Activated CD4-positive, alpha-beta T cell treated with anti-CD3 and anti-CD28 coated beads for 24 hours (primary cell): ENCODE results near the gene ERBB4.
"Not testable (repeated sequence)": the region's sequence is repeated elsewhere in the genome, so short reads cannot be mapped to it uniquely, and the experiment has no call there.

ENCODE experiments used
- DNase-seq, 2 donors: peaks; one replicate each; pipeline ENCODE4 v3.0.0-alpha.2; 2020; ENCODE audit warnings: low read depth in 2 of 2

ERBB4 gene

DNA sequence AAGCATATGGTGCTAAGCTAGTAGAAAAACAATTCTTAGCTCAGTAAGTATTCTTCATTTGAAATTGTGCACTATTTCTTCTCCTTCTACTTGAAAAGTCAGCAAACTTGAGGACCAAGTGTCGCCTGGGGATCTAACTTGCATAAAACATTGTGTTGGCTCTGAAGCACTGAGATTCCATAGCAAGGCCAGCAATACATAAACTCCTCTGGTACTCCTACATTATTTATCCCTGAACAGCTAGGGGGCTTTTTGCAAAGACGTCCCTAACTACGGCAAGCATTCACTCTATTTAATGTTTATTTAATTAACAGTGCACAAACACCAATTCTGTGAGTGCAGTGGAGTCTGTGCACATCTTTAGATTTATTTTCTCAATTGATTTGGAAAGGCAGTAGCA, 392.2 kb downstream of the ERBB4 start:
- DNase-seq, result no peak

DNA sequence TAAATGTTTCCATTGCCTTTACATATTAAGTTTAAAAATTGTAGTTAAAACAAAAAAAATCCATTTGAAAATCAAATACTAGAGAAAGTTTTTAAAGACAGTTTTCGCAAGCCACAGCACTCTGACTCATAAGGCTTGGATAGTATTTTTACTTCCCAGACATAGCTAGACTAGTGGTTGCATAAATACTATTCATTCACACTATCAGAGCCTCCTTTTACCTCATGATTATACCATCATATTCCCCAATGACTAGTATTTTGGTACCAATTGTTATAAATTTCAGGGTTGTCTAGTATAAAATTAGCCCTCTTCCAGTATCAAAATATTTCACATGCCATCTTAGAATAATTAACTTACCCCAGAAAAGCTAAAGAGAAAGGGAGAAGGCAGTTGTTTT, 393.5 kb downstream of the ERBB4 start:
- no peak for DNase-seq

DNA sequence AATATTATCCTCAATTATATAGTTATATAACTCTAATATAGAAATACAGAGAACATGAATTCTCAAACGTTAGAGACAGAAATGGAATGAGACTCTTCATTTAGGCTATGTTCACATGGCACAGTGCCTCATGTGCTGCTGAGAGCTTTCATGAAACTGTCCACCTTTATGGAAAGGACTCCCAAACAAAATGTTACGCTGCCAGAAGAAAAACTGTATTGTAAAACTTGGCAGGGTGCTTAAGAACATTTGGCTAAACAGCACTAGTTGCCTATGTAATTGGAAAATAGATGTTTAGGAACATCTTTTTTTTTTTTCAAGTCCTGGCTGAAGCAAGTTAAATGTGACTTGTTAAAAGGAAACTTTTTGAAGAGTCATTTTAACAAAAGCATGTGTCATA, 396.0 kb downstream of the ERBB4 start:
- DNase-seq, result no peak

DNA sequence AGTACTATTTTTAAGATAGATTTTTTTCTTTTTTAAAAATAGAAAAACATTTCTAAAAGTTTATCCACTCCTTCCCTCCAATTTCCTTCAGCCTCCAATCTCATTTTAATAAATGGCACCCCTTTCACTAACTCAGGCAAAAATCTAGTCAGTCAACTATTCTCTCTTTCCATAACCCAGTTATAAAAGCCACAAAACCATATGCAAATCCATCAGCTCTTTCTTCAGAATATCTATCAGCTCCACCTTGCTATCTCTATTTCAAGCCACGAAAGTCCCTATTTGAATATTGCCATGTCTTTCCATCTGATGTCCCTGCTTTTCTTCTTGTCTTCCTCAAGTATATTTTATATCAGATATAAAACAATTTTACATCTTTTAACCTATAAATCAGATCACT, 397.1 kb downstream of the ERBB4 start:
- no peak for DNase-seq

DNA sequence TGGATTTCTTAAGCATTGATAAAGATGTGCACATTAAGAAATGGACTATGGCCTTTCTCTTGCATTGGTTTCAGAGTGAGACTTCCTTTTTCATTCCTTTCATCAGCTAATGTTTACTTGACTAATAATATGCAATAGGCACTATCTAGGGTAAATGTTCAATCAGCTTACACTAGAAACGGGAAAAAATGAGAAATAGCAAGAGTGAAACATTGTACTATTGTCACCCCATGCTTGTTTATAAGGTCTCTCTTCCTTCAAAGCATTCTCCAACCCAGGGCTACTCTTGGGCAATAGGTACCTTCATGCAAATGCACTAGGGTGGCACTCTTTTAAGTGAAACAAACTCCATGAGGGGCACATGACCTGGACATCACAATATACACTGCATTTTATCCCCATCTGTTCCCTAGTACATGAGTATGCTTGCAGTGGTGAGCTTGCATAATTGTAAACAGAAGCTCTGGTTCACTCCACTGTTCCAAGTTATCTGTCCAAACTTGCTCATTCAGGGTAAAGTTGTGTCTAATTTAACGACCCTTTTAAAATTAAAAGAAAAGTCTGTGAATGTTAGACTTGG, 402.3 kb downstream of the ERBB4 start:
- no peak for DNase-seq

DNA sequence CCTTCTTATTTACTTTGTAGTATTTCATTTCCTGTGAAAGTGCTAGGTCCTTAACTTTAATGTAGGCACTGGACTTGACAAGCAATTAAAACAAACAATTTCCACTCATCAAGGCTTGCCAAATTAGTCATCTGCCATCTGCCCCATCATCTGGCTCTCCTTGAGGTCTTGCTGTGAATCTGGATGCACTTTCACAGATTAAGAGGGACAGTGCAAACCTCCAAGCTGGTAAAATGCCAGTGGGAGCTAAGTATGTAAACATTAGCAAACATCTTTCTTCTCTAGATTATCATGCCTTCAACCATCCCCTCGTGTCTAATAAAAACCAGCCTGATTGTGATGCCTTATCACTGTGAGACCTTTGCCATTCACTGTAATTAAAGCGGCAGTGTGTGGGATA, 402.9 kb downstream of the ERBB4 start:
- no peak for DNase-seq

DNA sequence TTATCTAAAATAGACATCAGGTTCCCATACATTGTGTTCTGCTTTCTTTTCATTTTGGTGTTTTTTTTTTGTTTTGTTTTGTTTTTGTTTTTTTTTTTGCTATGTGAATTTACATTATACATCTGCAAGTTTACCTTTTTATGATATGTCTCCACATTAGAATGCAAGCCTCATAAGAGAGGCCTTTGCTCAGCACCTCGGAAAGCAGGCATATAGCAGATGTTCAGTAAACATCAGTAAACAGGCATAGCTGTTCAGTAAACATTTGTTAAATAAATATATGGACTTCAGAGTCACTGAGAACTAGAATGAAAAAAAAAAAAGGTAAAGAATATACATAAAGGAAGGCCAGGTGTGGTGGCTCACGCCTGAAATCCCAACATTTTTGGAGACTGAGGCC, 405.3 kb downstream of the ERBB4 start:
- no peak for DNase-seq

DNA sequence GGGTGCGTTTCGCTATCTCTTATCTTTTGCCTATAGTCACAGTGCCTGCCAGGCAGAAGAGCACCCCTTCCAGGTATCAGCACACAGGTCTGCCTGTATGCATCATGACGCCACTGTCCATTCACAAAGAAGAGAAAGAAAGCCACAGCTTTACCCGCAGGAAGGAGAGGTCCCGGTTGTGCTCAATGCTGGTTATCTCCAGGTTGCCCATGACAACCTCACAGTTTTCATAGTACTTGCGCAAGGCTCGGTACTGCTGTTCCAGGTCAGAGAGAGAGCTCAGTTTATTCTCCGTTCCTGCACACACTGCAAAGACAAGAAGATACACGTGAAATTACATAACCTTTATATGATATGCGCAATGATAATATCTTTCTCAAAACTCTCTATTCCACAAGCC, 414.0 kb downstream of the ERBB4 start:
- no peak for DNase-seq

DNA sequence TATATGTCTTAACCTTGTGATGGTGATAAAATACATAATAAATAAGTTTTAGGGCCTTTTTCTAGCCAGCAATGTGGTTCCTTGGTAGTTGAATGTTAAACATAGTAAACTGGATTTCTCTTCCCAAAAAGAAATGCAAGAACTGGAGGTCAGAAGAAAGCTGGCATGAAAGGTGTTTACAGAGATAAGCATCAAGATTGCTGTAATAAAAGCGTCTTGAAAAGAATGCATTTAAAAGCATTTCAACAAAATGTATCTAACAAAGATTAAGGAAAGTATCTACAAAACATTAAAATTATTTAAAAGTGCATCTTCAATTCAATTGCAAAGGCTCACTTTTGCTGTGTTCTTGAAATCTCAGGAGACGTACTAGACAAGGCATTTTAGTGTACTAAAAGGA, 419.0 kb downstream of the ERBB4 start:
- DNase-seq, result no peak

DNA sequence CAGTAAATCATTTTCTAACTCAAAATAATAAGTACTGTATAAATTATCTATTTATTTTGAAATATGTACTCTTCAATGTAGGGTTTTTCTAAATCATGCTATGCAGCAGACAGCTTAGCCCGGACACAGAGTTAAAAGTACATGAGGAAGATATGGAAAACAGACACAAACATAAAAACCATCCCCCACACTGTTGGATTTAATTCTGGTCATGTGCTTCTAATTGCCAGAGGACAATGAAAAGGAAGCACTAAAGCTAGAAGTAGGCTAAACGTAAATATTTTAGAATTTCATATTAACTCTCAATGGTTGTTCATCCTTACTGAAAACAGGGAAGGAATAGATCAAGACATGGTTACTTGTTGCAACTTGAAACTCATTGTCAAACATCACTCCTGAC, 420.7 kb downstream of the ERBB4 start:
- DNase-seq, result no peak

DNA sequence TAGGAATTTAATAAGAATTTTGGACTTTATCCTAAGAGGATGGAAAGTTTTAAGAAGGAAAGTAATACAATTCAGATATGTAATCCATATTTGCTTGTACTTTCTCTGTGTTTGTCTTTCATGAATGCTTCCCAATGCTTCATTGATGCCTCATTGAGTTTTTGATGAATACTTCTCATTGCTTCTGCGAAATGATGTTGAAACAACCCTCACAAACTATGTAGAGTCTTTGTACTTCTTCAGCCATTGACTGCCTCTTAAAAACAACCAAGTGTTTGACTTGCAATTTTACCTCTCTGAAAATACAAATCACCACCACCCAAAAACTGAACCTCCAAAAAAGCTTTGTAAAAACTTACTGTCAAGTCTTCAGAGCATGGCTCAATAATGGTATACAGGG, 424.1 kb downstream of the ERBB4 start:
- DNase-seq, result no peak

DNA sequence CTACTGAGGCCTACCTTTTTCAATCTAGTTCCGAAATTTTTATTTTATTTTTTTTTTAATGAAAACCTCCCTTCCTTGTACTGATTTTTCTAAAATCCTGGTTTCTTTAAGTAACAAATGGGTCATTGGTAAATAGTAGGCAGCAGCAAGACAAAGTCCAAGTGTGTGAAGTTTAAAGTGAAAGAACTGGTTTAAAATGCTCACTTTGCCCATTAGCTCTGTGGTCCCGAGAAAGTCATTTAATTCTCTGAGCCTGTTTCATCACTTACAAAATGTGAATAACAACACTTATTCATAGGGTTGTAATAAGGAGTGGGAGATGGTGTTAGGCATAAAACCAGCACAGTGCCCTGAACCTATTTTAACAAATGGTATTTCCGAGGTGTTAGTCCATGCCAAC, 426.2 kb downstream of the ERBB4 start:
- no peak for DNase-seq

DNA sequence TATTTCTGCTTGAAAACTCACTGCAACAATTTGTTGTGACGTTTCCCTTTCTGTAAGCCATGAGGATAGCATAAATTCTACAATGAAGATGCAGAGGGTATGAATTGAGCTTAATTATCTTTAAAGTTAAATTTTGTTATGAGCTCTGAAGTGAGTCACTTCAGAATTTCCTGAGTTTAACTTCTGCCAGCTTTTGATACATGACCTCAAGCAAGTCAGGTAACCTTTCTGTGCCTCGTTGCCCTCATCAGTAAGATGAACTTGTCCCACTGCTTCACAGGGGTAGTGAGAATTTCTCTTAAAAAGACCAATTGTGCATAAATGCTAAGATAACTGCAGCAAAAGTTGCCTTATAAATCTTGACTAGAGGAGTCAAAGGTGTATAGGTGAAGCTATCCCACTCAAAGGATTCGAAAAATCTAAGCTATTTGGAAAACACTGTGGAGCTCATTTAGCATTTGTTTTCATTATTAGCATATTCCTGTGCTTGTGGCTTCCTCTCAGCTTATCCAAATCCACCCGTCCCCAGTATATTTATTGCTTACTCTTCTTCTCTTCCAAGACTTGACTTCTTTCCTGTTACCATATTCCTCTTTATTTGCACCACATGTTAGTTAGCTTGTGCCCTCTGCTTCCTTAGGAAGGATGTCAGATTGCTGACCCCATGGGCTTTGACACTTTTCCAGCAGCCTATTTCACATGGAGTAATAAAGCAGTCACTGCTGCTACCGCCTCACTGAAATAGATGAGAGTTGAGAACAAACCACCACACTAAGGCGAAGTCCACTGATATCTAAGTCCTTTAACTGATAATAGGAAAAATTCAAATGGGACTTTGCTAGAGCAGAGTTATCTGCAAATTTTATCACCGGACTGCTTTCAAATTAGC, 428.6 kb downstream of the ERBB4 start:
- no peak for DNase-seq

DNA sequence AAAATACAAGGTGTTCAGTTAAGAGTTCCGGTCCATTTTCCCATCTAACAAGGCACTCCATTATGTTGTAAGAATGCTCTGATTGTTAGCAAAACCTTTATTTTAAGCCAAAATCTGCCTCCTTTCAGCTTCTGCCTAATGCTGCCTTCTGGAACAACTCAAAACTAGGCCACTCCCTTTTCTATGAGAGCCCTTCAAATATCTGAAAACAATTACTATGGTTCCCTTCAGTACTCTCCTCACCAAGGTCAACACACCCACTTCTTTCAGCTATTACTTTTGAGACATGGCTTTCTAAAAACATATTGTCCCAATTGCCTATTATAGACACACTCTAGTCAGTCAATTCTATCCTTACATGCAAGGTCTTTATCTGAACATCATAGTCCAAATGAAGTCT, 429.4 kb downstream of the ERBB4 start:
- no peak for DNase-seq

DNA sequence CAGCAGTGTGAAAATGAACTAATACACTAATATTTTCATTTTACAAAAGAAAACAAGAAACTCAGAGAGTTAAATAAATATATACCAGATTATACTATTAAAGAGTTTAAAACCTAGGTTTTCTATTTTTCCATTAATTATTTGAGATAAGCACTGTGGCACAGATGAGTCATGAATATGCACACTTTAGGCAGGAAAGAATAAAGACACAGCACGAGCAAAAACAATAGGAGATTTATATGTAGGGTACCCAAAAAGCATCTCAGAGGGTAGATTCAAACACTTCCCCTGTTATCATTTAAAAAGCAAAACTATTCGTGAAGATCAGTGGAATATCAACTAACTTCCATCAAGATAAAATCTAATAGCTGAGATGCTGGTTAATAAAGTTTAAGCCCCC, 430.6 kb downstream of the ERBB4 start:
- no peak for DNase-seq

DNA sequence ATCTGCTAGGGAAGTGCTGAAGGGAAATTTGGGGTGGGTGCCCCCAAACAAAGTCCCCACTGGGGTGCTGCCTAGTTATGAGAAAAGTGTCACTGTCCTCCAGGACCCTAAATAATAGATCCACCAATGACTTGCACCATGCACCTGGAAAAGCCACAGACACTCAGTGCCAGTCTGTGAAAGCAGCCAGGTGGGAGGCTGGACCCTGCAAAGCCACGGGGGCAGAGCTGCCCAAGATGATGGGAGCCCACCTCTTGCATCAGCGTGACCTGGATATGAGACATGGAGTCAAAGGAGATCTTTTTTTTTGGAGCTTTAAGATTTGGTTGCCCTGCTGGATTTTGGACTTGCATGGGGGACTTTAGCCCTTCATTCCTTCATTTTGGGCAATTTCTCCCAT, 431.6 kb downstream of the ERBB4 start:
- no peak for DNase-seq

DNA sequence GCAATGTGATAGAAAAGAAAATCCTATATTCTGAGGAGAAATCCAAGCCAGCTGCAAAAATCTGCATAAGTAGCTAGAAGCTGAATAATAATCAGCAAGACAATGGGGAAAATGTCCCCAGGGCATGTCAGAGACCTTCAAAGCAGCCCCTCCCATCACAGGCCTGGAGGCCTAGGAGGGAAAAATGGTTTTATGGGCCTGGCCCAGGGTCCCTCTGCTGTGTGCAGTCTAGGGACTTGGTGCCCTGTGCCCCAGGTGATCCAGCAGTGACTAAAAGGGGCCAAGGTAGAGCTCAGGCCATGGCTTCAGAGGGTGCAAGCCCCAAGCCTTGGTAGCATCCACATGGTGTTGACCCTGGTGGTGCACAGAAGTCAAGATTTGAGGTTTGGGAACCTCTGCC, 432.1 kb downstream of the ERBB4 start:
- not testable (repeated sequence) for DNase-seq

DNA sequence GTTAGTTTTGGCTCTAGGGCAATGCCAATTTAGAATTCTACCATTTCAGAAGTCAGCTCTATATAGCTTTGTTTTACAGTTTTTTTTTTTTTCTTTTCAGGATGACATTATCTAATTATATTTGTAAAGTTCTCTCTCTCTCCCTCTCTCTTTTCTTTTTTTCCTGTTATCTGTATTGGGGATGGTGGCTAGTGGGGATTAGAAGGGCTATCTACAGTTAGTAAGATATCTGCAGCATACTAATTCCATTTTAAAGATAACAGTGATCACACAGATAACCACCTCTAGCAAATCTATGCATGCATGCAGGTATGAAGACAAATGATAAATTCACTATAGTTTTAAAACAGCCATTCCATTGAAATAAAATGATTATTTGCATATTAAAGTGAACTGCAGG, 438.9 kb downstream of the ERBB4 start:
- DNase-seq, result no peak

DNA sequence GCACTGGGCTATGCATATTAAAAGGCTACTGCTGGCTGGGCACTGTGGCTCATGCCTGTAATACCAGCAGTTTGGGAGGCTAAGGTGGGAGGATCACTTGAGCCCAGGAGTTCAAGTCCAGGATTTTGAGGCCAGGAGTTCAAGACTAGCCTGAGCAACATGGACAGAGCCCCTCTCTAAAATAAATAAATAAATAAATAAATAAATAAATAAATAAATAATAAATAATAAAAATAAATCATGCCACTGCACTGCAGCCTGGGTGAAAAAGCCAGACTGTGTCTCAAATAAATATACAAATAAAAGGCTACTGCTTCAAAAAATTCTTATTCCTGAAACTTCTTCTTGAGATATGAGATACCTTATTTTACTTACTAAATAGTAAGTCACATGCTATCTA, 439.6 kb downstream of the ERBB4 start:
- no peak for DNase-seq

DNA sequence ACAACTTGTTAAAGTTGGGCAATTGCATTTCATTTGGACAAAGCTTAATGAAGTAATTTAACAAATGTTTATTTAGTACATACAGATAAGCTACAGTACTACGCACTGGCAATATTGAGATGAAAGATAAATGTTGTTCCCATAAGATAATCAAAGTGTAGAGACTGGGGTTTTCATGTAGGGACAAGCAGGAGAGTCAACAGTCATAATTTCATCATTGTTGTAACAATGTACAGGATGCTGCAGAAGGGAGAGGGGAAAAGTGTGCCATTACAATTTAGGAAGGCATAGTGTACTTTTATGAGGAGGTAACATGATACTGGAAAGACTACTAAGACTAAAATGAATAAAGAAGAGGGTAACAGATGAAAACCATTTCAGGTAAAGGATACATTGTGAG, 441.6 kb downstream of the ERBB4 start:
- DNase-seq, result no peak

DNA sequence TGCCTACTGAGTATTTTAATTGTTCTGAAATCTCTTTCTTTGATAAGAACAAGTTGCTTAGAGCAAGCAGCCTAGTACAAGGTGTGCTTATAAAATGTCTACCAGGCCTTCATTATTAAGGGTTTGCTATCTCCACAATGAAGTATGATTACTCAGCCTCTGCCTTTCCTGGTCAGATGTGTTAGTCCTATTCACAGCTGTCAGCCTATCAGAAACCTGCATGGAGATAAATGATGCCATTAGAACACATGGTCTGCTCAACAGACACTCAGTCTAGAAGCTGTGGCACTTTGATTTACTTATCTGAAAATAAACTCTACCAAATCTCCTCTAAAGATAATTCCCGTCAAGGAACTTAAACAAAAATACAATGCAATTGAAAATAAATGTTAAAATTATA, 448.7 kb downstream of the ERBB4 start:
- no peak for DNase-seq

DNA sequence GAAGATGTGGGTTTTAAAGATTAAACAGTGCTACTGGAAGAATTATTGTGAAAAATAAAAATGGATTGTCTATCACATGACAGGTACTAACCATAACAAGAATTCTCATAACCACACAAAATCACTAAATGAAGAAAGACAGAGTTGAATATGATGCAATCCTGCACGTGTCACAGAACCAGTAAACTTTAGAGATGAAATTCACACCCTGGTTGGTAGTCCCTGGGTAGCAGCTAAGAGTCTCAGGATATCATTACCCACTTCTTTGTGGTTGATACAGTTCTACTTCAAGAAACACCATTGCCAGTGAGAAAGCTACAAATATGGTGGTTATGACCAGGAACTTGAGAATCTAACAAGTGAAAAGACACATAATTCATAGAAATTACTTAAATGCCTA, 450.2 kb downstream of the ERBB4 start:
- no peak for DNase-seq

DNA sequence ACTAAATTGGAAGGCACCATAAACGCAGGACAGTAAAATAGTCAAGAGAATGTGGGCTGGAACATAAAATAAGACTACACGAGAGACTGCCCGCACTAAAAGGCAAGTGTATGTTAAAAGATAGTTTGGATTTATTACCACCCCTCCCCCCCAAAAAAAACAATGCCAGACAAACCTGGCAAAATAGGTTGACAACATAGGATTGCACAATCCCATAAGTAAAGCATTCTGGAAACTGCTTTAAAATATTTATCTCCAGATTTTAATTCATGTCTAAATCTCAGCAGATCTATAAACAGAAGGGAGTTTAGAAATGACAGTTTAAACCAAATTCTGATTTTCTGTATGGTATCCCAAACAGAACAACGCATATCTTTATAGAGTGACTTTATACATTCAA, 455.1 kb downstream of the ERBB4 start:
- DNase-seq, result no peak

DNA sequence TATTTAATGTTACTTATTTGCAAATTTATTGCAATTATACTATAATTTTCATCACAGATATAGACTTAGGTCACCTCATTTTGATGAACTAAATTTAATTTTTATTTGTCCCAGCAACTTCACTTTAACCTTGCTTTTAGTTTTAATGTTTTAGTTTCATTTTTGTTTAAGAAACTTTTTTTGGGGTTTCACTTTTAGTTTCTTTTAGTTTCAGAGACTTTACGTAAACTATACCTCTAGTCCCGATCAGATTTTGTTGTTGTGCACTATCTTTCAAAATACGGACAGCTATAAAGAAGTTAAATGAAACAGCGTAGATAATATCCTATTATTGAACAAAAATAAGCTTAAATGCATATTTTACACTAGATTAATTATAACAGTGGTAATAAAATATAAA, 460.5 kb downstream of the ERBB4 start:
- DNase-seq, result no peak
